Peyer's patch (tissue), 4 donors: ENCODE data around the gene SIRT1. TPM values are rescaled to one million over a fixed set of nuclear protein-coding genes. Genes with fewer than 3 reads are reported as not detected.
"Not testable (repeated sequence)": the region's sequence is repeated elsewhere in the genome, so short reads cannot be mapped to it uniquely, and the experiment has no call there.

Experiments
- DNase-seq, 3 donors: peaks; one replicate each; pipeline ENCODE4 v3.0.0-alpha.2; 2017 to 2019
- H3K27ac ChIP-seq, 4 donors: fragments of 200-600 bp; sonication (generic); one replicate each; pipeline ENCODE4 v1.5.1; 2016 to 2019
- H3K27me3 ChIP-seq, 2 donors: fragments of 200-600 bp; sonication (generic); one replicate each; pipeline ENCODE4 v1.5.1; 2019
- H3K36me3 ChIP-seq, 3 donors: fragments of 200-600 bp; sonication (generic); one replicate each; pipeline ENCODE4 v1.5.1; 2016 to 2019
- H3K4me1 ChIP-seq, 4 donors: fragments of 200-600 bp; sonication (generic); one replicate each; pipeline ENCODE4 v1.5.1; 2016 to 2019
- H3K4me3 ChIP-seq, 4 donors: fragments of 200-600 bp; sonication (generic); 1 replicate in 3 of 4; 2 replicates in 1 of 4; pipeline ENCODE4 v1.5.1; 2016 to 2019; ENCODE audit warnings: mild to moderate bottlenecking in 1 of 4
- H3K9me3 ChIP-seq, 4 donors: fragments of 200-600 bp; sonication (generic); one replicate each; pipeline ENCODE4 v1.5.1; 2016 to 2019; ENCODE audit warnings: mild to moderate bottlenecking in 1 of 4
- POLR2A ChIP-seq, 2 donors: fragments of 450-650 bp; IDR thresholded peaks; one replicate each; pipeline ENCODE4 v1.5.1; 2017; ENCODE audit warnings: antibody characterized with exemption in 2 of 2, mild to moderate bottlenecking in 2 of 2, moderate library complexity in 2 of 2
- small RNA-seq, 2 donors: library from RNA; depleted of rRNA; stranded (forward); fragments of <200 nt; gene quantifications; one replicate each; pipeline ENCODE3, GENCODE V24; 2016
- total RNA-seq, 4 donors: library from RNA; depleted of rRNA; stranded (reverse); fragments of >200 nt; gene quantifications; one replicate each; pipeline ENCODE4 v1.1.0, GENCODE V29; 2016
- TF ChIP-seq, protein P1 (sequence below), 6 experiments: fragments of 450-650 bp in 4 of 6; fragments of 200-600 bp in 2 of 6; sonication (generic) in 1 of 6; IDR thresholded peaks; one replicate each; pipeline ENCODE4 v1.5.1; 2017 to 2019; ENCODE audit warnings: antibody characterized with exemption in 6 of 6, mild to moderate bottlenecking in 3 of 6, moderate library complexity in 1 of 6

SIRT1 gene
- total RNA-seq, 4 donors from 2014 or later, result 12.1 to 25.6 (median 14.0) TPM

DNA sequence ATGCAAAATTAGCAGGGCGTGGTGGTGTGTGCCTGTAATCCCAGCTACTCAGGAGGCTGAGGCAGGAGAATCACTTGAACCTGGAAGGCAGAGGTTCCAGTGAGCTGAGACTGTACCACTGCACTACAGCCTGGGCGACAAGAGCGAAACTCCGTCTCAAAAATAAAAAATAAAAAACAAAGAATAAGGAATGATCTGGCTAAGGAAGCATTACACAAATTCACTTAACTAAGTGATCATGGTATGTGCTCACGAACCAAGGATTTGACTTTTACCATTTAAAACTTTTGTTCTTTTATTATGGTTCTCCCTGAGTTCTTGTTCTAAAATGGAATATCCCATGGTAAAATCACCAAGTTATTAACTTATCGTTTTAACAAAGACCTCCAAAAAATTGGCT is 71.2 kb downstream of the SIRT1 start:
- Histone ChIP-seq H3K27ac (no peak overlapping the region), H3K4me1 (no peaks in the 10 kb centered on the region), H3K4me3 (no peak overlapping the region), H3K9me3 (no peaks in the 10 kb centered on the region), H3K36me3 (peaks cover 0 to 37% (median 0%) of the 10 kb centered on the region in 3 donors), H3K27me3 (no peaks in the 10 kb centered on the region)
- no peak for DNase-seq
- no peak for TF ChIP-seq POLR2A (IDR thresholded peaks at IDR 0.05)
- TF ChIP-seq, protein P1, sequence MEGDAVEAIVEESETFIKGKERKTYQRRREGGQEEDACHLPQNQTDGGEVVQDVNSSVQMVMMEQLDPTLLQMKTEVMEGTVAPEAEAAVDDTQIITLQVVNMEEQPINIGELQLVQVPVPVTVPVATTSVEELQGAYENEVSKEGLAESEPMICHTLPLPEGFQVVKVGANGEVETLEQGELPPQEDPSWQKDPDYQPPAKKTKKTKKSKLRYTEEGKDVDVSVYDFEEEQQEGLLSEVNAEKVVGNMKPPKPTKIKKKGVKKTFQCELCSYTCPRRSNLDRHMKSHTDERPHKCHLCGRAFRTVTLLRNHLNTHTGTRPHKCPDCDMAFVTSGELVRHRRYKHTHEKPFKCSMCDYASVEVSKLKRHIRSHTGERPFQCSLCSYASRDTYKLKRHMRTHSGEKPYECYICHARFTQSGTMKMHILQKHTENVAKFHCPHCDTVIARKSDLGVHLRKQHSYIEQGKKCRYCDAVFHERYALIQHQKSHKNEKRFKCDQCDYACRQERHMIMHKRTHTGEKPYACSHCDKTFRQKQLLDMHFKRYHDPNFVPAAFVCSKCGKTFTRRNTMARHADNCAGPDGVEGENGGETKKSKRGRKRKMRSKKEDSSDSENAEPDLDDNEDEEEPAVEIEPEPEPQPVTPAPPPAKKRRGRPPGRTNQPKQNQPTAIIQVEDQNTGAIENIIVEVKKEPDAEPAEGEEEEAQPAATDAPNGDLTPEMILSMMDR (IDR thresholded peaks at IDR 0.05), result no peak

DNA sequence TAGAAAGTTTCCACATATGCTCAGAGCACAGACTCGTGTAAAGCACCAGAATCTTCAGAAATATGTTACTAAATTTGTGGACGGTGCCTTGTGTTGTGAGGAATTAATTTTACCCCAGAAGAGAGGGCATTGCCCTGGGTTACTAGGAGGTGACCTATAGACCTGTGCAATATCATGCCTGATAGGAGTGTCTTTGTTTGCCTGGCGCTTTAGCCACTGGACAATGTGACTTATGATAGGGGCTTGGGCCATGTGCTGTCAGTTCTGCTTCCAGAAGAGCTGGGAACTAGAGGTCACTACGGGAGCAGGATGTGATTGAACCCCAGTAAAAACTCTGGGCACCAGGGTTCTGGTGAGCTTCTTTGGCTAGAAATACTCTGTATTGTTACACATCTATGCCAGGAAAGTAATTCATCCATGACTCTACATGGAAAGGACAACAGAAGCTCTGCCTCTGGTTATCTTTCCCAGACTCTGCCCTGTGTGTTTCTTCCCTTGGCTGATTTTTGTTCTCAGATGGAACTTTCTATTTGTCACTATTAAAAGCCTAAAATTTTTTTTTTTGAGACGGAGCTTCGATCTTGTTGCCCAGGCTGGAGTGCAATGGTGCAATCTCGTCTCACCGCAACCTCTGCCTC is 75.5 kb downstream of the SIRT1 start:
- H3K4me1 ChIP-seq, result no peaks in the 10 kb centered on the region

DNA sequence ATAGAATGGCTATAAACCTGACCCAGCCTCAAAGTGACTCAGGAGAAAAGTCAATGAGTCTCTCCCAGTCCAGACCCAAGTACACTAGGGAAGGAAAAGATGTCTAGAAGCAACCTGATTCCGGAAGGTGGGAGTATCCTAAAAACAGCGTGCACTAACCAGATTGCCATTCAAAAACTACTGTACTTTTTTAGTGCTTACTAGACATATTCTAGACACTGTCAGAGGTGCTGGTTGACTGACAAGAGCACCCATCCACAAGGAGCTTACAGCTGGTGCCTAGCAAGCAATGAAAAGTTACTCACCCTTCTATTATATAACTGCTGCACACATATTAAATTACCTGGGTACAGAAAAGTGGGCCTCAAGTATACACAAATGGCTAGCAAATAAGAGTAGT is 81.0 kb downstream of the SIRT1 start:
- Histone ChIP-seq H3K4me1 (no peaks in the 10 kb centered on the region), H3K27ac (no peak overlapping the region), H3K27me3 (no peaks in the 10 kb centered on the region), H3K9me3 (no peaks in the 10 kb centered on the region), H3K4me3 (no peak overlapping the region), H3K36me3 (peaks cover 0 to 17% (median 0%) of the 10 kb centered on the region in 3 donors)
- TF ChIP-seq POLR2A (IDR thresholded peaks at IDR 0.05), result no peak
- TF ChIP-seq, protein P1 (IDR thresholded peaks at IDR 0.05), result no peak
- DNase-seq, result no peak

More for the DNA sequence above, 75.5 kb downstream of the SIRT1 start:
- Histone ChIP-seq H3K27ac (no peak overlapping the region), H3K4me3 (no peak overlapping the region), H3K9me3 (no peaks in the 10 kb centered on the region), H3K27me3 (no peaks in the 10 kb centered on the region), H3K36me3 (peaks cover 0 to 16% (median 0%) of the 10 kb centered on the region in 3 donors)
- DNase-seq, result no peak
- TF ChIP-seq, protein P1 (IDR thresholded peaks at IDR 0.05), result no peak
- no peak for TF ChIP-seq POLR2A (IDR thresholded peaks at IDR 0.05)

DNA sequence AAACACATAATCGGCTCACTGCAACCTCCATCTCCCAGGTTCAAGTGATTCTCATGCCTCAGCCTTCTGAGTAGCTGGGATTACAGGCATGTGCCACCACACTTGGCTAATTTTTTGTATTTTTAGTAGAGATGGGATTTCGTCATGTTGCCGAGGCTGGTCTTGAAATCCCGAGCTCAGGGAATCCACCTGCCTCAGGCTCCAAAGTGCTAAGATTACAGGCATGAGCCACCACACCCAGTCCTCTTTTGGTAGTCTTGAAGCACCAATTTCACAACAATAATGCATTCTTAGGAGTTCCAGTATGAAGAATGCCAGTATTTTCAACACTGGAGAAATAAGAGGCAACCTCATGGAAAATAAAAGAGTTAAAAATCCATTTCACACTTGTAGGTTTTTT is 81.6 kb downstream of the SIRT1 start:
- not testable (repeated sequence) for H3K27ac ChIP-seq, H3K9me3 ChIP-seq, H3K4me3 ChIP-seq, H3K4me1 ChIP-seq, H3K27me3 ChIP-seq, DNase-seq
- H3K36me3 ChIP-seq, result peaks cover 0 to 16% (median 0%) of the 10 kb centered on the region in 3 donors

Small RNAs within 50 kb of the gene (small RNA-seq; reads per million reads assigned to genes)
- 0 reads per million in 2 donors for gene RNU6-523P

Other genes with a start within 250 kb of the SIRT1 start
- 1 to 10 TPM in 1 of 4 donors, under 1 TPM in 2, not detected in 1; 0.47 to 3.3 (median 0.80) TPM for gene CTNNA3, start 188.5 kb upstream of the SIRT1 start, total RNA-seq
- gene DNAJC12, start 46.5 kb upstream of the SIRT1 start, total RNA-seq, result 1 to 10 TPM in 3 of 4 donors, not detected in 1; 1.8 to 3.3 (median 1.9) TPM
- gene HERC4, start 190.6 kb downstream of the SIRT1 start, total RNA-seq, result 10 to 100 TPM; 49.5 to 91.6 (median 79.0) TPM
- under 1 TPM in 1 of 4 donors, not detected in 3; 0.13 TPM for gene MYPN, start 224.8 kb downstream of the SIRT1 start, total RNA-seq